HG02759 (cell line): ENCODE results near the gene HCN3.
"Not testable (repeated sequence)": the region's sequence is repeated elsewhere in the genome, so short reads cannot be mapped to it uniquely, and the experiment has no call there.

Experiments used
- ATAC-seq: cut with Tn5 transposase; IDR thresholded peaks from one replicate; pipeline ENCODE4 v1.9.1; 2021; ENCODE audit warnings: mild to moderate bottlenecking, moderate library complexity; ENCODE audit not compliant: unreplicated experiment

HCN3 gene

DNA sequence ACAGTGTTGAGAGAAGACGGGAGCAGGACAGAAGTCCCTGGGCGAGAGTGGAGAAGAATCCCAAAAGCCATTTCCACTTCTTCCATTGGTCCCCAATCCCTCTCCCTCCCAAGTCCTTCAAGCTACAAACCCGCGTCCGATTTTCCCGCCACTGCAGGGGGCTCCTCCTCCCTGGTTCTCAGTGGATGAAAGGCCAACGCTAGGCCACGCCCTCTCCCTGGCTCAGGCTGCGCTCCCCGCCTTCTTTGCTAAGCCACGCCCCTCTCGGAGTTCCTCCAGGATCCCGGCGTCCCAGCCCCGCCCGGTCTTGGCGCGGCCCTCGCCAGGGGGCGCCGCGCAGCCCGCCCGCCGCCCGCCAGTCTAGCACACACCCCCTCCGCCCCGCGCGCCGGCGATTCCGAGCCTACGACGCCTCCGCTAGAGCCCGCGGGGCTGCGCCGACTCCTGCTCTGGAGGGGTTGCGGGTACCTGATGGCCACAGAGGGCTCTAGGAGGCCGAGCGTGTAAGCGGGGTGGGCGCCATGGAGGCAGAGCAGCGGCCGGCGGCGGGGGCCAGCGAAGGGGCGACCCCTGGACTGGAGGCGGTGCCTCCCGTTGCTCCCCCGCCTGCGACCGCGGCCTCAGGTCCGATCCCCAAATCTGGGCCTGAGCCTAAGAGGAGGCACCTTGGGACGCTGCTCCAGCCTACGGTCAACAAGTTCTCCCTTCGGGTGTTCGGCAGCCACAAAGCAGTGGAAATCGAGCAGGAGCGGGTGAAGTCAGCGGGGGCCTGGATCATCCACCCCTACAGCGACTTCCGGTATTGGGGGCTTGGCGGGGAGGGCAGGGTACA, at the start of gene HCN3:
TSS of gene HCN3 (plus strand) at position 394 of the 832 bp plus-strand sequence. CDS start at position 522, 128 bp downstream.
- ATAC-seq, result peak; percentile 63

DNA sequence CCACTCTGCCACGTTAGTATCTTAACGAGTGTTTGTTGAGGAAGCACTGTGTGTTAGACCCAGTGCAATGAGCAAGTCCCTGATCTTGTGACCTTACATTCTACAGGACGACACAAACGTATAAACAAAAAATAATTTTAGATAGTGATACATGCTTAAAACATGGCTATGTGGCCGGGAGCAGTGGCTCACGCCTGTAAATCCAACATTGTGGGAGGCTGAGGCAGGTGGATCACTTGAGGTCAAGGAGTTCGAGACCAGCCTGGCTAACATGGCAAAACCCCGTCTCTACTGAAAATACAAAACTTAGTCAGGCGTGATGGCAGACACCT, 49.2 kb upstream of the HCN3 start:
- no peak for ATAC-seq

DNA sequence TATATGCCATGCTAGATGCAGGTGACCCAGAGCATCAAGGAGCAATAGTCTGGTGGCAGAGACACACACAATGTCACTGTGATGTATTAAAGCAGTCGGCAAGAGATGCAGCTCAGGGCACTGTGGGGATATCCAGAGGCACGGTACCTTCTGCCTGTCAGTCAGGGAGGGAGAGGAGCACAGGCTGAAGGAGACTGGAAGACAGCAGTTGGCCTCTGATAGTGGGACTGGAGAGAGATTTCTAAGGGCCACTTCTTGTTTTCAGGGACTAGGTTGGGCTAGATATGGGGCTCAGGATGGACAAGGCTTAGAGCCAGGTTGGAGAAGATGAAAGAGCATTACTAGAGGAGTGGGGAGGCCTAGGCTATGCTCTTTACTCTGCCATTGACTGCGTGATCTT, 46.0 kb upstream of the HCN3 start:
- ATAC-seq, result not testable (repeated sequence)

DNA sequence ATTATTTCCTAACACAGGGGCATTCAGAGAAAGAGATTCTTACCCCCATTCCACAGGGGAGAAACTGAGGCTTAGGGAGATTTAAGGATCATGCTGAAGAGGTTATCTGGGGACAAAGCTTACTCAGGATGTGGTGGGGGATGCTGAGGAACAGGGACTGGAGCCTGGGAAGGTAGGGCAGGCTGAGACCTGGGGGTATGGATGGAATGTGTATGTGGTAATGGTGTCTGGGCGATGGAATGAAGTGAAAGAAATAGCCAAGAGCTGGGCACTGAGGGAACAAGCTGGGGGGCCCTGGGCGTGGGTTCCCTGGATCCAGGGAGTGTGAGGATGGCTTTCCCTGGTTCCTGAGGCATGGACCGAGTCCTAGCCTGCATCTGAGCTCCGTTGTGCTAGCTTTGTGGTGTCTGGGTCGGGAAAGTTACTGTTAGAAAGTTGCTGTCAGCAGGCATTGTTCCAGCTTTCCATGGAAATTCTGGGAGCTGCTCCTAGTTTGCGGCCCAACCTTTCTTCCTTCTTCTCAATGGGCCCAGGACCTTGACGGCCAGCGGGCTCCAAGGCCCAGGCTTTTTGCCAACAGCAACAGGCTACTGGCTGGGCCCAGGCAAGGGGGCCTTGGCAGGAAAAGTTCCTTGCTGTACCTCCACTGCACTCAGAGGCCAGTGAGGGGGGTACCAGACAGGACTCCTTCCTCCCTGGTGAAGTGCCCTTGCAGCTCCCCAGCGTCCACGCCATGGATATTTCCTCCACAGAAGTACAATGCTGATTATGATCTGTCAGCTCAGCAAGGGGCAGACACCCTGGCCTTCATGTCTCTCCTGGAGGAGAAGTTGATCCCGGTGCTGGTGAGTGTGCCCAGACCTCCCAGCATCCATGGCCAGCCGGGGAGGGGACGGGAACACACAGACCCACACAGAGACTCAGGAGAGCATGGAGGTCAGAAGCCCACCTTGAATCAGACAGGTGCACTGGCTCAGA, 45.0 kb upstream of the HCN3 start:
- not testable (repeated sequence) for ATAC-seq

DNA sequence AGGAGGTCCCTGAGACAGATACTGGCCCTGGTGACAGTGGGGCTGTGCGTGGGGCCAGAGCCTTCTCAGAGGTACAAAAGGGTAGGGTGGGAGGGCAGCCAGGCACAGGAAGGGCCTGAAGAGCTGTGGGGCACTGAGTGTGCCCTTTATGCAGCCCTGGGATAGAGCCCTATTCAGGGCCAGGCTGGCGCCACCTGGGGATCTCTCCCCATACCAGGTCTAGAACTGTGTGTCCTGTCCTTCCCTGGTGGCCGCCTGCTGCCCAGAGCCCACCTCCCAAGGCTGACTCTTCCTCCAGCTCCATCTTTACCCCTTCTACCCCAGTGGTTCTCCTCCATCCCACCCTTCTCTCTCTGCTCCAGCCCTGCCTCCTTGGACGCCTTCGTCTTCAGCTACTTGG, 43.8 kb upstream of the HCN3 start:
- not testable (repeated sequence) for ATAC-seq

DNA sequence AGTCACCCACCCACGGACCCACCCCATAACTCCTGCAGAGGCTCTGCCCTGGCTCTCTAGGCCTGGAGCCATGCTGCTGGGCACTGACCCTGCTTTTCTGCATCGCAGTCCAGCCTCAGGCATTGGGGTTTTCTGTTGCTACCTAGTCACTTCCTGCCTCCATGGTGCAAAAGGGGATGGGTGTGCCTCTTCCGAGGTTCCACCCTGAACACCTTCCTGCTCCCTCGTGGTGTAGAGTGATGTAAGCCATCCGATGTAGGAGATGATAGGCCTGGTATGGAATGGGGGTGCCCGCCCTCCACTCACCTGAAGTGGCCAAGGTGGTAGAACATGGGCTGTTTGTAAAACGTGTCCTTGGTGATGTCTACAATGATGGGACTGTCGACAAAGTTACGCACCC, 41.9 kb upstream of the HCN3 start:
- ATAC-seq, result not testable (repeated sequence)

DNA sequence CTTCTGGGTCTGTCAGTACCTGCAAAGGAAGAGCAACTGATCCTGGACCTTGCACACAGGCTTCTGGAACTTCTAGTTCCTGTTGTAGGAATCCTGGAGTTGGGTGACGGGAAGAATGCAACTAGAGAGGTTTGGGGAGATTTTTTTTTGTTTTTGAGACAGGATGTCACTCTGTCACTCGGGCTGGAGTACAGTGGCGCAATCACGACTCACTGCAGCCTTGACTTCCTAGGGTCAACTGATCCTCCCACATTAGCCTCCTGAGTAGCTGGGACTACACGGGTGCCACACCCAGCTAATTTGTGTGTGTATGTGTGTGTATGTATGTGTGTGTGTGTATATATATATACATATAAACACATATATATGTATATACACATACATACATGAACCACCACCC, 40.8 kb upstream of the HCN3 start:
- ATAC-seq, result no peak

DNA sequence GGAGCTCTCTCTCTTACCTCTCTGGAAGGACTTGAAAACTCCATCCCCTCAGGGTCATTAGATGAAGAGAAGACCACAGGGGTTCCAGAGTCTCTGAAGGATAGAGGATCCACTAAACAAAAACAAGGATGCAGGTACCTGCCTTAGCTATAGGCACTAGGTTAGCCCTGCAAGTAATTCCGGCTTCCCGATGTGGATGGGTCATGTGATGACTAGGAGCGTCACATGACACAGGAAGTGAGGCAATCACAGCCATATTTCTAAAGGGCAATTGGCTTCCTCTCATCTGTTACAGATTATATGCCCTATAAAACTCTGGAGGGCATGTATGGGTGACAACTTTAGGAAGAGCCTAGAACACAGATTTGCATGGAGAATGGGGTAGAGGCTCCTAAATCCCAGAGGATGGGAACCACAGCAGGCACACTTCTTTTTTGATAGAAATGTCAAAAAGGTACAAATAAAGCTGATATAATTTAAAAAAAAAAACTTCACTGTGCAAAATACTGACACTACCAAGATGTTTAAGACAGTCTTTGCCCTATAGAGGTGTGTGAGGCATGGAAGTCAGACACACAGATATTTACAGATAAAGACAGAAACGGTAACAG, 36.1 kb upstream of the HCN3 start:
- ATAC-seq, result no peak

DNA sequence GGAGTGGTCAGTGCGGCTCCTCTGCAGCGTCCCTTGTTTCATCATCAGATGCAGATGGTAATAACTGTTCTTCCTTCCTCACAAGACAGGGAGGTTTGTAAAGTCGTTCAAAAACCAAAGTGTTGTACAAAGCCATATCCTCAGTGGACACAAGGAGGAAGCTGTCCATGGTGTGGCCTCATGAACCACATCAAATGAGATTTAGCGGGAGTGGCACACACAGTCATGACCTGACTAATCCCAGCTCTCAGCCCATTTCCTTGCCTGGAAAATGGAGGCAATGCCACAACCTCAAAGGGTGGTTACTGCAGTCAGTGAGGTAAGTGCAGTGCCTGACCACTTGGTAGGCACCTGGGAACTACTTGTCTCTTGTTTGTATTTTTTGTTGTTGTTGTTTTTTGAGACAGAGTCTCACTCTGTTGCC, 35.4 kb upstream of the HCN3 start:
- no peak for ATAC-seq

DNA sequence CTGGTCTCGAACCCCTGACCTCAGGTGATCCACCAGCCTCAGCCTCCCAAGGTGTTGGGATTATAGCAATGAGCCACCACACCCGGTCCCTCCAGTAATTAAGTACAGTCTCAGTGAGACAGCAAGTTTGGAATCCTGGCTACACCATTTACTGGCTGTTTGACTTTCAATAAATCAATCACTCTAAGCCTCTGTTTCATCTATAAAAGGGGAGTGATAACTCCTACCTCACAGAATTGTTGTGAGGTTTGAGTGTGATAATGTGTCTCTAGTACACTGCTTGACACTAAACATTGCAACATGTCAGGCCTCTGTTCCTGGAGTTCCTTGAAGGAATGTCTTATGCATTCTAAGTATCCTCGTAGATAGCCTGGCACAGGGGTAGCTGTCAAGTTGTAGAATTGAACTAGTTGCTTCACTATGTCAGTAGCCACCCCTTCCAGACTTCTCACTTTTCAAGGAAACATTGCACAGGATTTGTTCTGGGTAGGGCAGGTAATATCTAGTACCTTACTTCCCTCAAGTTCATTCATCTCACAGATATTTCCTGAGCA, 34.4 kb upstream of the HCN3 start:
- no peak for ATAC-seq

DNA sequence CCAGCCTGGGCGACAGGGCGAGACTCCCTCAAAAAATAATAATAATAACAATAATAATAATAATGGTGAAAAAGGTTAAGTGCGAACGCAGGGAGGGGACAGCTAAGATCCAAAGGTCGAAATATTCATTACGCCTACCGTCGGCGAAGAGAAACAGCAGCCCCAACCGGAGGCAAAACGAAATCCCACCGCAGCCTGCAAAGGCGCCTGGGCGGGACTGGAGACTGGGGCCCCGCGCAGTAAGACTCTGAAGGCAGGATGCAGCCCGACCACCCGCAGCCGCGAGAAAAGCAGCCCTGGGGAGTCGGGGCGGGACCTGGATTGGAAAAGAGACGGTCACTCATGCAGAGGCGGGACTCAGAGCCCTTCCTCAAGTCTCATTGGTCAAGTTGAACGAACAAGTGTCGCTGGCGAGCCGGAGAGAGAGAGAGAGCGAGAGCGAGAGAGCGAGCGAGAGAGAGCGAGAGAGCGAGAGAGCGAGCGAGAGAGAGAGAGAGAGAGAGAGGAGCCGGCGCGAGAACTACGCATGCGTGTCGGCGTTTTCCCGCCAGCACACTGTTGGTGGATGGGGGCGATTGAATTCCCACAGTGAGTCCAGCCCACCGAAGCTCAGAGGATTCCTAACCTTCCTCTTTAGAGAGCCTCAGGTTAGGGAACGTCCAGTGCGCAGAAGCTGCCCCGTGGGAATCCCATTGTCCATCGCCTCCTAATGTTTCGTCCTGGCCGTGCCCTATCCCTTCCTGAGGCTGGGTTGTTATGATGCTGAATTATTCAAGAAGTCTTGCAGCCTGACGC, 32.7 kb upstream of the HCN3 start:
- ATAC-seq, result peak; percentile 93

DNA sequence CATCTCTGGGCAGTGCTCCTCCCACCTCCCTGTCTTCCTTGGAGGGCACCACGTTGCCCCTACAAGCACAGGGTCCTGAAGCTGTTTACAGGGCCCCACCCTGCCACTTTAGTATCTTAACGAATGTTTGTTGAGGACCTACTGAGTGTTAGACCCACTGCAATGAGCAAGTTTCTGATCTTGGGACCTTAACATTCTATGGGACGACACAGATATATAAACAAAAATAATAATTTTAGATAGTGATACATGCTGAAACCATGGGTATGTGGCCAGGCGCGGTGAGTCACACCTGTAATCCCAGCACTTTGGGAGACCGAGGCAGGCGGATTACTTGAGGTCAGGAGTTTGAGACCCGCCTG, 32.1 kb upstream of the HCN3 start:
- ATAC-seq, result no peak

DNA sequence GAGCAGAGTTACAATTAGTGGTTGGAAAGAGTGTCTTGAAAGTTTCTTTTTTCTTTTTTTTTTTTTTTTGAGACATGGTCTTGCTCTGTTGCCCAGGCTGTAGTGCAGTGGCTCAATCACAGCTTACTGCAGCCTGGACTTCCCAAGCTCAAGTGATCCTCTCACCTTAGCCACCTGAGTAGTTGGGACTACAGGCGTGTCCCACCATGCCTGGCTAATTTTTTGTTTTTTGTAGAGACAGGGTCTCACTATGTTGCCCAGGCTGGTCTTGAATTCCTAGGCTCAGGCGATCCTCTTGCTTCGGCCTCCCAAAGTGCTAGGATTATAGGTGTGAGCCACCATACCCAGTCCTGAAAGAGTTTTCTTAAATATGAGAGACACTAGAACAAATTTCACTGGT, 30.5 kb upstream of the HCN3 start:
- ATAC-seq, result not testable (repeated sequence)

DNA sequence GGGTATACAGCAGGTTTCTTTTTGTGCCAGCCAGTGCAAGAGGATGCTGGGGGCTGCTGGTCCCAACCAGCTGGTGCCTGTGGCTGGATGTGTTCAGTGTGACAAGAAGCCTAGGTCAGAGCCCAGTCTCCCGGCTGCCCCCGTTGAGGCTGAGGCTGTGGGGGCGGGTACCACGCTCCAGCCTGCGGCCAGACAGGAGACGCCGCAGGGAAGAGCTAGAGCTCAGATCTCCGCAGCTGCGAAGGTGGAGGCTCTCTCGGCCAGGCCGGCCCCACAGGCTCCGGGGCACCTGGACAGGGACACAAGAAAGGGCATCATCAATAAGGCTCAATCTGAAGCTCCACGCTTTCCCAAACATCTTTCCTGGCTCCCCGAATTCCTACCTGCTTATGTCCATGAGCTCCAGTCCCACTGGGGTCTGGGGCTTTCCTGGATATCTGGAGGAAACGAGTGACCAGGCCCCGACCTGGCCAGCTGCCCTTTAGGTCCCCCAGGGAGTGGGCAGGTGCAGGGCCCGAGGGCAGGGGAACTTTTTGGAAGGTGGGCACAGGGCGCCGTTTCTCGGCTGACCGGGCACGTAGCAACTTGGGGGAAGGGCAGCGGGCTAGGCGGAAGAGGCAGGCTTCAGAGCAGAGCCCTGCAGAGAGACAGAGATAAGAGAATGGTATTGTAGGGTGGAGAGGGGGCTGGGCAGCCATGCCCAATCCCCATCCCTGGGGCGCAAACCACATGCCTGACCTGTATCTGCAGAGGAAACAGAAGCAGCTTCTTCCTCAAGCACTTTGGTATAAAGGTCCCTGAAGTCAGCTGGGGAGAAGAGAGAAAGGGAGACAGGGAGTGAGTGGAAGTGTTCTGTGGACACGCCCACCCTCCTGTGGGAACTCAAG, 29.4 kb upstream of the HCN3 start:
- ATAC-seq, result no peak

DNA sequence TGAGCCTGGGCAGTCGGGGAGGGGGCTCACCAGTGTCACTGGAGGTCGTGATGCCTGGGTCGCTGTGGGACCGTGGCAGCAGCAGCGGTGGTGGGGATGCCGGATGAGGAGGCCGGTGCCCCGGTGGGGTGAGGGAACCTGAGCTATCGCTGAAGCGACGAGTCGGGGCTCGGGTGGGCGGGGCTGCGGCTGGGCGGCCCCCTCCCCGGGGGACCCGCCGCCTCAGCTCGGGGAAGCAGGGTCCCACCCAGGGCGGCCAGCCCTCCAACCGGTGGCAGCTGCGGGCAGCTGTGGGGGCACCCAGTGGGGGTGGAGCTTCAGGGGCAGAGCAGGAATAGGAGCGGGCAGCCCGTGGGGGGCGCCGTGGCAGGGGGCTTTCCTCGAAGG, 27.0 kb upstream of the HCN3 start:
- peak; percentile 26 for ATAC-seq

DNA sequence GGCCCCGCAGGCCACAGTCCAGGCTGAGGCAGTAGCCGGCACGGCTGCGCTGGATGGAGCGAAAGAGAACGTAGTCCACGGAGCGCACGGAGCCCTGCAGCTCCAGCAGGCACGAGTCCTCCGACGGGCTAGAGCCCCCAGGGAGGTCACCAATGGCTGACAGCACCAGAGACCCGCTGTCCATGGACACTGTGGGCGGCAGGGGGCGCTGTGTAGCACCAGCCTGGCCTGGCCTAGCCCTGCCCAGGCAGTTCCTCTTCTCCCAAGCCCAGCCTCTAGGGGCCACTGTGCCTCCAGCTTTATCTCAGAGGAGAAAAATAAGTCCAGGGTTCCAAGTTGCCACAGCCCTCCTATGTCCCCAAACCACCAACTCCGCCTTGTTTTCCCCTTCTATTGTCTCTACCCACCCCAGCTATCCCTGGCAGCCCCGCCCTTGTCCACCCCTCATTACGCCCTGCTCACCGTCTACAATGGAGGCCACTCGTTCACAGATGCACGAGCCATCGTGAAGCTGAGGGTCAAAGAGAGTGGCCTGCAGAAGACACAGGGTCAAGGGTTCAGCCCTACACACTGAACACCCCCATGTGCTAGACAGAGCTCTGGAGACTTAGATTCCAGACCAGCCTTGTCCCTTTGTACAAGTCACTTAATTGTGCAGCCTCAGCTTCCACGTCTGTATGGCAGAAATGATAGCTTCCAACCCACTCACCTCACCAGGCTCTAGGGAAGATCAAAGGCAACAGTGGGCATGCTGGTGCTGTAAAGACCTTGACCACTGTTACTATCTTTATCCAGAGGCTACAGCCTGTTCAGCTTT, 26.4 kb upstream of the HCN3 start:
- ATAC-seq, result peak; percentile 88

DNA sequence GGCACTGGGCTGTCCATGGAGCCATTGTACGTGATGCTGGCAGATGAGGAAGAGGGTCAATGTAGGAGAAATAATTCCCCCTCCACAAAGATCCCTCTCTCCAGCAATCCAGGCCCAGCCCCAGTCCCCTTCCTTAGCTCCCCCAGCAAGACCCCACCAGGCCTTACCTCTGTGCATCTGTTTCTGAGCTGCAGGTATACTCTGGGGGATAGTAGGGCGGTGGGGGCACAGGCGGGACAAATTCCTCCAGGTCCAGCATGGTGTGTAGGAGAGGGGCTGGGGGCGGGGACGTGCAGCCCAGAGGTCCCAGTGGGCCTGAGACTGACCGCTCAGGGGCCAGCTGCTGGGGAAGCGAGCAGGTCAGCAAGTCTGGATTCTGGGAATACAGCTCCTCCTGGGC, 25.7 kb upstream of the HCN3 start:
- ATAC-seq, result no peak

DNA sequence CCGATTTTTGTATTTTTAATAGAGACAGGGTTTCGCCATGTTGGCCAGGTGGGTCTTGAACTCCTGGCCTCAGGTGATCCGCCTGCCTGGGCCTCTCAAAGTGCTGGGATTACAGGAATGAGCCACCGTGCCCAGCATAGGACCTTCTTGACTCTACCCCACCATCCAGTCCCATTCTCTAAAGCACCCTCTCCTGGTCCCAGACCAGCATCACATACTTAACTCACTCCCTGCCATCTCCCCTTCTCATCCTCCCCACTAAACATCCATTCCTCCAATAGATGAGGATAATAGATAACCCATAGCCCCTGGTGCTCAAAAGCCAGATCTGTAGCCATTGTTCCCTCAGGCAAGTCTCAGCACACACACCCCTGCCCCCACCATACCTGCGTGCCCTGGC, 24.1 kb upstream of the HCN3 start:
- no peak for ATAC-seq

DNA sequence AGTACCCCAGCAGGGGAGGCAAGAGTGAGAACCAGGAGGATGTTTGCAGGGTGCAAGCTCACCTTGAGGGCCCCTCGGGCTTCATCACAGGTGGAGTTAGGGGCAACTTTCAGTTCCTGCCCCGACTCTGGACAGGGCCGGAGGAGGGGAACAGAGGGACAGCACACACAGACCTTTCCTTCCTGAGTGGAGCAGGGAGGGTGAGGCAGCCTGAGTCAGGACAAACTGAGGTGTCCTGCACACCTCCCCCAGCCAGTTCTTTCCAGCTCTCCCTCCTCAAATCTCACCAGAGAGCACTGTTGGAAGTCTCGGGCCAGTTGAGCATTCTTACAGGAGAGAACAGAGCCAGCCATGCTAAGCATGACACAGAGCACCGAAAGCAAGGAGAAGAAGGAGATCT, 23.5 kb upstream of the HCN3 start:
- ATAC-seq, result no peak
